Measurements from ENCODE around the gene TMEM196.

TMEM196 gene

DNA sequence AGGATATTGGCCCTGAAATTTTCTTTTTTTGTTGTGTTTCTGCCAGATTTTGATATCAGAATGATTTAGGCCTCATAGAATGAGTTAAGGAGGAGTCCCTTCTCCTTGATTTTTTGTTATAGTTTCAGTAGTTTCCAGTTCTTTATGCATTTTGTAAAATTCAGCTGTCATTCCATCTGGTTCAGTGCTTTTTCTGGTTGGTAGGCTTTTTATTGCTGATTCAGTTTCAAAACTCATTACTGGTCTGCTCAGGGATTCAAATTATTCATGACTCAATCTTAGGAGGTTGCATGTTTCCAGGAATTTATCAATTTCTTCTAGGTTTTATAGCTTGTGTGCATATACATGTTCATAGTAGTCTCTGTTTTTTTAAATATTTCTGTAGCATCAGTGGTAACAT, 10.1 kb upstream of the TMEM196 start:
- Histone ChIP-seq H3K79me2 (ENCODE audit: control insufficient read depth, low read length) (no peaks in the 10 kb centered on the region), H3K9me3 (ENCODE audit: control insufficient read depth, insufficient read depth, low read length) (no peaks in the 10 kb centered on the region), H3K27ac (ENCODE audit: low read depth, low read length) (no peak overlapping the region), H3K9me2 (replicated peaks; ENCODE audit: control insufficient read depth, low read length) (peaks cover 3% of the 10 kb centered on the region; the same call in 1 of the 2 replicates), H4K20me1 (ENCODE audit: control insufficient read depth, insufficient read depth, low read depth, low read length) (no peaks in the 10 kb centered on the region), H3K4me2 (ENCODE audit: low read length) (no peak overlapping the region), H3K27me3 (ENCODE audit: control insufficient read depth, low read length) (peaks cover 2% of the 10 kb centered on the region; the same call in 1 of the 2 replicates), H3K4me3 (ENCODE audit: low read length) (no peak overlapping the region), H3F3A (ENCODE audit: control insufficient read depth, insufficient read depth) (no peaks in the 10 kb centered on the region), H3K36me3 (ENCODE audit: control insufficient read depth, low read length) (no peaks in the 10 kb centered on the region), H3K4me1 (ENCODE audit: control insufficient read depth, low read length) (no peaks in the 10 kb centered on the region)
- TF ChIP-seq EZH2phosphoT487 (IDR thresholded peaks at IDR 0.05; ENCODE audit: borderline replicate concordance, low read length): no peak
- TF ChIP-seq, protein P1, sequence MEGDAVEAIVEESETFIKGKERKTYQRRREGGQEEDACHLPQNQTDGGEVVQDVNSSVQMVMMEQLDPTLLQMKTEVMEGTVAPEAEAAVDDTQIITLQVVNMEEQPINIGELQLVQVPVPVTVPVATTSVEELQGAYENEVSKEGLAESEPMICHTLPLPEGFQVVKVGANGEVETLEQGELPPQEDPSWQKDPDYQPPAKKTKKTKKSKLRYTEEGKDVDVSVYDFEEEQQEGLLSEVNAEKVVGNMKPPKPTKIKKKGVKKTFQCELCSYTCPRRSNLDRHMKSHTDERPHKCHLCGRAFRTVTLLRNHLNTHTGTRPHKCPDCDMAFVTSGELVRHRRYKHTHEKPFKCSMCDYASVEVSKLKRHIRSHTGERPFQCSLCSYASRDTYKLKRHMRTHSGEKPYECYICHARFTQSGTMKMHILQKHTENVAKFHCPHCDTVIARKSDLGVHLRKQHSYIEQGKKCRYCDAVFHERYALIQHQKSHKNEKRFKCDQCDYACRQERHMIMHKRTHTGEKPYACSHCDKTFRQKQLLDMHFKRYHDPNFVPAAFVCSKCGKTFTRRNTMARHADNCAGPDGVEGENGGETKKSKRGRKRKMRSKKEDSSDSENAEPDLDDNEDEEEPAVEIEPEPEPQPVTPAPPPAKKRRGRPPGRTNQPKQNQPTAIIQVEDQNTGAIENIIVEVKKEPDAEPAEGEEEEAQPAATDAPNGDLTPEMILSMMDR (IDR thresholded peaks at IDR 0.05; ENCODE audit: low read depth, low read length, poor library complexity, severe bottlenecking): no peak

DNA sequence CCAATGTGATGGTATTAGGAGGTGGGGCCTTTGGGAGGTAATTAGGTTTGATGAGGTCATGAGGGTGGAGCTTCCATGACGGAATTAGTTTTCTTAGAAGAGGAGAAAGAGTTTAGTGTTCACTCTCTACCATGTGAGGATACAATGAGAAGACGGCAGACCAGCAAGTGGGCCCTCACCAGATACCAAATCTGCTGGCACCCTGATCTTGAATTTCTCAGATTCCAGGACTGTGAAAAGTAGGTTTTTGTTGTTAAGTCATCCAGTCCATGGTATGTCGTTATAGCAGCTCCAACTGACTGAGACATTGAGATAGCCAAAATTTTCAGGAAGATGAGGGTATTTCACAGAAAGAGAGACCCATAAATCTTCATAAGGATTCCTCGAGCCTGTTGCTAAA, 3.6 kb upstream of the TMEM196 start:
- Histone ChIP-seq H3K9me3 (ENCODE audit: control insufficient read depth, insufficient read depth, low read length) (no peaks in the 10 kb centered on the region), H4K20me1 (ENCODE audit: control insufficient read depth, insufficient read depth, low read depth, low read length) (no peaks in the 10 kb centered on the region), H3K4me1 (ENCODE audit: control insufficient read depth, low read length) (no peaks in the 10 kb centered on the region), H3K27me3 (ENCODE audit: control insufficient read depth, low read length) (peaks cover 3% of the 10 kb centered on the region; the same call in 1 of the 2 replicates), H3K9me2 (replicated peaks; ENCODE audit: control insufficient read depth, low read length) (no peaks in the 10 kb centered on the region), H3K4me3 (ENCODE audit: low read length) (no peak overlapping the region), H3K36me3 (ENCODE audit: control insufficient read depth, low read length) (no peaks in the 10 kb centered on the region), H3F3A (ENCODE audit: control insufficient read depth, insufficient read depth) (no peaks in the 10 kb centered on the region), H3K27ac (ENCODE audit: low read depth, low read length) (no peak overlapping the region), H3K79me2 (ENCODE audit: control insufficient read depth, low read length) (no peaks in the 10 kb centered on the region), H3K4me2 (ENCODE audit: low read length) (no peak overlapping the region)
- TF ChIP-seq, protein P1 (IDR thresholded peaks at IDR 0.05; ENCODE audit: low read depth, low read length, poor library complexity, severe bottlenecking): no peak
- no peak for TF ChIP-seq EZH2phosphoT487 (IDR thresholded peaks at IDR 0.05; ENCODE audit: borderline replicate concordance, low read length)

DNA sequence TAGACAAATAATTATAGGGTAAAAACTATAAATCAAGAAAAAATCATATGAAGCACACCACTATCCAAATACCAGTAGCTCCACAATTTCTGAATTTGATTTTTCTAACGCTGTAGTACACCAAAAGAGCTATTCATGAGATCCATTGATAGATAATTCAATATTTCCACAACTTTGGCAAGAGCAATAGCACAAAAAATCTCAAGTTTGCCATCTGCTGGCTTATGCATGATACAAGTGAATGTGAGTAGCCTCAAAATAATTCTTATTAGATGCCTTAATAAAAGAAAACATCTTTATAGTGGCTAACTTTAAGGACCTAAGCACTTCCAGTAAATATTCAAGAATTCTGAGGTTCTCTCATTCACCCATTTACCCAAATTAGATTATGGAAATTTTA, 2.2 kb upstream of the TMEM196 start:
- Histone ChIP-seq H3F3A (ENCODE audit: control insufficient read depth, insufficient read depth) (no peaks in the 10 kb centered on the region), H4K20me1 (ENCODE audit: control insufficient read depth, insufficient read depth, low read depth, low read length) (no peaks in the 10 kb centered on the region), H3K27ac (ENCODE audit: low read depth, low read length) (no peak overlapping the region), H3K9me2 (replicated peaks; ENCODE audit: control insufficient read depth, low read length) (no peaks in the 10 kb centered on the region), H3K4me3 (ENCODE audit: low read length) (no peak overlapping the region), H3K36me3 (ENCODE audit: control insufficient read depth, low read length) (no peaks in the 10 kb centered on the region), H3K4me1 (ENCODE audit: control insufficient read depth, low read length) (no peaks in the 10 kb centered on the region), H3K9me3 (ENCODE audit: control insufficient read depth, insufficient read depth, low read length) (no peaks in the 10 kb centered on the region), H3K79me2 (ENCODE audit: control insufficient read depth, low read length) (no peaks in the 10 kb centered on the region), H3K4me2 (ENCODE audit: low read length) (no peak overlapping the region), H3K27me3 (ENCODE audit: control insufficient read depth, low read length) (peaks cover 3% of the 10 kb centered on the region; the same call in 1 of the 2 replicates)
- no peak for TF ChIP-seq EZH2phosphoT487 (IDR thresholded peaks at IDR 0.05; ENCODE audit: borderline replicate concordance, low read length)
- TF ChIP-seq, protein P1 (IDR thresholded peaks at IDR 0.05; ENCODE audit: low read depth, low read length, poor library complexity, severe bottlenecking): no peak
